K562 (cell line): ENCODE data around the gene NFYC. TPM values are rescaled to one million over a fixed set of nuclear protein-coding genes. Genes with fewer than 3 reads are reported as not detected.

Experiments
- CHAMP1 ChIP-seq: fragments of 450-650 bp; IDR thresholded peaks from 2 replicates; pipeline ENCODE4 v1.6.1; 2016; ENCODE audit warnings: mild to moderate bottlenecking
- CREM ChIP-seq: IDR thresholded peaks from 2 replicates; pipeline ENCODE4 v1.6.1; 2014; ENCODE audit warnings: antibody characterized with exemption, low read depth
- CXXC5 ChIP-seq: fragments of 250-450 bp; sonication (Bioruptor Pico); IDR thresholded peaks from 2 replicates; pipeline ENCODE4 v1.8.0; 2022; ENCODE audit warnings: inconsistent platforms, mild to moderate bottlenecking, moderate library complexity
- DIDO1 ChIP-seq: fragments of 450-650 bp; IDR thresholded peaks from 2 replicates; pipeline ENCODE4 v1.6.1; 2016; ENCODE audit warnings: low read depth, missing biosample characterization, missing genetic modification characterization
- DPF2 ChIP-seq: fragments of 450-650 bp; IDR thresholded peaks from 2 replicates; pipeline ENCODE4 v1.6.1; 2016
- FIP1L1 ChIP-seq: fragments of 200-400 bp; formaldehyde crosslinking; IDR thresholded peaks from 2 replicates; pipeline ENCODE4 v1.6.1; 2018; ENCODE audit warnings: mild to moderate bottlenecking, low read depth, low read length; ENCODE audit not compliant: poor library complexity, severe bottlenecking
- HEY1 ChIP-seq: fragments of 250-450 bp; sonication (Bioruptor Pico); IDR thresholded peaks from 2 replicates; pipeline ENCODE4 v1.5.0; 2020; ENCODE audit warnings: mild to moderate bottlenecking, moderate library complexity, borderline replicate concordance
- HIVEP1 ChIP-seq: fragments of 250-450 bp; sonication (Bioruptor Pico); IDR thresholded peaks from 2 replicates; pipeline ENCODE4 v1.4.0; 2020; ENCODE audit warnings: mild to moderate bottlenecking
- IFI16 ChIP-seq: fragments of 250-450 bp; sonication (Bioruptor Pico); IDR thresholded peaks from 2 replicates; pipeline ENCODE4 v2.1.2; 2022; ENCODE audit warnings: mild to moderate bottlenecking, inconsistent platforms
- MEIS2 ChIP-seq: fragments of 450-650 bp; IDR thresholded peaks from 2 replicates; pipeline ENCODE4 v1.6.1; 2014; ENCODE audit warnings: mild to moderate bottlenecking; ENCODE audit not compliant: partially characterized antibody
- NCOA4 ChIP-seq: fragments of 450-650 bp; IDR thresholded peaks from 2 replicates; pipeline ENCODE4 v1.6.1; 2018; ENCODE audit warnings: mild to moderate bottlenecking; ENCODE audit not compliant: partially characterized antibody
- POLR3A ChIP-seq: IDR thresholded peaks from 2 replicates; pipeline ENCODE4 v1.6.1; 2011; ENCODE audit warnings: borderline replicate concordance, mild to moderate bottlenecking, moderate library complexity; ENCODE audit not compliant: insufficient read length, insufficient read depth; ENCODE audit errors: extremely low read depth
- RFX7 ChIP-seq: fragments of 250-450 bp; sonication (Bioruptor Pico); IDR thresholded peaks from 2 replicates; pipeline ENCODE4 v1.5.1; 2021; ENCODE audit warnings: mild to moderate bottlenecking
- RNF219 ChIP-seq: fragments of 250-450 bp; sonication (Bioruptor Pico); IDR thresholded peaks from 2 replicates; pipeline ENCODE4 v1.5.0; 2022; ENCODE audit warnings: mild to moderate bottlenecking
- SMARCA5 ChIP-seq: fragments of 450-650 bp; IDR thresholded peaks from 2 replicates; pipeline ENCODE4 v1.6.1; 2016
- SRSF7 ChIP-seq: fragments of 200-400 bp; formaldehyde crosslinking; optimal IDR thresholded peaks from 2 replicates; pipeline ENCODE3; 2017; ENCODE audit warnings: mild to moderate bottlenecking, low read depth, low read length
- TARDBP ChIP-seq: fragments of 450-650 bp; IDR thresholded peaks from 2 replicates; pipeline ENCODE4 v1.6.1; 2016
- TFAP4 ChIP-seq: sonication (generic); formaldehyde crosslinking; IDR thresholded peaks from 2 replicates; pipeline ENCODE4 v1.8.0; 2022; ENCODE audit warnings: missing genetic modification reagents, mild to moderate bottlenecking, moderate library complexity, borderline replicate concordance
- TRIM24 ChIP-seq, 2 experiments: fragments of 450-650 bp; IDR thresholded peaks; 2 replicates each; pipeline ENCODE4 v1.6.1; 2016
- TRIM28 ChIP-seq: fragments of 450-650 bp; IDR thresholded peaks from 2 replicates; pipeline ENCODE4 v1.6.1; 2017
- YBX1 ChIP-seq: fragments of 450-650 bp; IDR thresholded peaks from 2 replicates; pipeline ENCODE4 v1.7.1; 2016; ENCODE audit warnings: mild to moderate bottlenecking
- ZC3H11A ChIP-seq: IDR thresholded peaks from 2 replicates; pipeline ENCODE4 v1.6.1; 2012; ENCODE audit warnings: low read depth, low read length, improper control_type of control experiment
- ZNF445 ChIP-seq: fragments of 250-450 bp; sonication (Bioruptor Pico); IDR thresholded peaks from 2 replicates; pipeline ENCODE4 v1.4.0; 2020; ENCODE audit warnings: low read depth, mild to moderate bottlenecking, moderate library complexity
- ZSCAN32 ChIP-seq: fragments of 450-650 bp; formaldehyde crosslinking; IDR thresholded peaks from 2 replicates; pipeline ENCODE4 v1.4.0; 2020; ENCODE audit warnings: mild to moderate bottlenecking, moderate library complexity
- polyA plus RNA-seq, 8 experiments: library from polyadenylated mRNA; depleted of rRNA in 4 of 8; stranded (reverse) in 5 of 8; unstranded in 3 of 8; fragments of >200 nt; fragmentation: Nextera tagmentation in 2 of 8; fragmentation: Illumina TruSeq in 1 of 8; extraction: Ambion mirVana in 2 of 8; extraction: Trizol in 1 of 8; gene quantifications; 2 replicates each; pipeline versions ENCODE4 v1.2.1 to v1.2.3, GENCODE V29; 2011 to 2014; ENCODE audit warnings: inconsistent platforms in 1 of 8, missing spikeins in 1 of 8
- total RNA-seq, 7 experiments: library from RNA; depleted of rRNA in 6 of 7; stranded (reverse); fragments of >200 nt in 6 of 7; fragmentation: Illumina TruSeq in 2 of 7; extraction: Trizol in 2 of 7; gene quantifications; 2 replicates each; pipeline versions ENCODE4 v1.2.1 to v1.2.3, GENCODE V29; 2011 to 2021; ENCODE audit warnings: low replicate concordance in 1 of 7
- TF ChIP-seq, protein P1 (sequence below): fragments of 200-400 bp; formaldehyde crosslinking; IDR thresholded peaks from 2 replicates; pipeline ENCODE4 v1.6.1; 2017; ENCODE audit warnings: mild to moderate bottlenecking, low read depth, low read length, moderate library complexity

Gene NFYC
- total and polyA plus RNA-seq, 9 of the 15 experiments (the other 6 are each of a cell fraction or from before 2014, with no cell fraction given), result 4.8 to 59.8 (median 41.1) TPM

- TF ChIP-seq CHAMP1 (no peak), TRIM28 (no peak), DPF2 (peak; percentile 51; the same call in 1 of the 2 replicates), YBX1 (no peak), IFI16 (no peak), RFX7 (CRISPR knock-in tag) (no peak), RNF219 (CRISPR knock-in tag) (no peak), ZSCAN32 (CRISPR knock-in tag) (no peak), CREM (no peak; the same call in 1 of the 2 replicates), TRIM24 (IDR thresholded peaks at IDR 0.05) (no peak), TFAP4 (CRISPR knock-in tag) (peak; percentile 38; the same call in 1 of the 2 replicates), HIVEP1 (CRISPR knock-in tag) (no peak), MEIS2 (peak; percentile 88), FIP1L1 (no peak), SMARCA5 (no peak), DIDO1 (tag) (no peak), POLR3A (no peak), HEY1 (no peak), ZNF445 (CRISPR knock-in tag) (no peak), NCOA4 (no peak), TARDBP (no peak), SRSF7 (no peak), CXXC5 (CRISPR knock-in tag) (peak; percentile 62), ZC3H11A (no peak)
- TF ChIP-seq, protein P1, sequence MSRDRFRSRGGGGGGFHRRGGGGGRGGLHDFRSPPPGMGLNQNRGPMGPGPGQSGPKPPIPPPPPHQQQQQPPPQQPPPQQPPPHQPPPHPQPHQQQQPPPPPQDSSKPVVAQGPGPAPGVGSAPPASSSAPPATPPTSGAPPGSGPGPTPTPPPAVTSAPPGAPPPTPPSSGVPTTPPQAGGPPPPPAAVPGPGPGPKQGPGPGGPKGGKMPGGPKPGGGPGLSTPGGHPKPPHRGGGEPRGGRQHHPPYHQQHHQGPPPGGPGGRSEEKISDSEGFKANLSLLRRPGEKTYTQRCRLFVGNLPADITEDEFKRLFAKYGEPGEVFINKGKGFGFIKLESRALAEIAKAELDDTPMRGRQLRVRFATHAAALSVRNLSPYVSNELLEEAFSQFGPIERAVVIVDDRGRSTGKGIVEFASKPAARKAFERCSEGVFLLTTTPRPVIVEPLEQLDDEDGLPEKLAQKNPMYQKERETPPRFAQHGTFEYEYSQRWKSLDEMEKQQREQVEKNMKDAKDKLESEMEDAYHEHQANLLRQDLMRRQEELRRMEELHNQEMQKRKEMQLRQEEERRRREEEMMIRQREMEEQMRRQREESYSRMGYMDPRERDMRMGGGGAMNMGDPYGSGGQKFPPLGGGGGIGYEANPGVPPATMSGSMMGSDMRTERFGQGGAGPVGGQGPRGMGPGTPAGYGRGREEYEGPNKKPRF, result no peak
Observed at GRCh38 chr1:40808909-40809308, 117.4 kb downstream of the NFYC start (continued).
